Measurements from ENCODE around the gene RPL38. TPM values are rescaled to one million over a fixed set of nuclear protein-coding genes. Genes with fewer than 3 reads are reported as not detected.
"Not testable (repeated sequence)": the region's sequence is repeated elsewhere in the genome, so short reads cannot be mapped to it uniquely, and the experiment has no call there.

Gene RPL38
- total RNA-seq, 2 experiments from 2014 or later = 2,305 to 2,531 TPM

DNA sequence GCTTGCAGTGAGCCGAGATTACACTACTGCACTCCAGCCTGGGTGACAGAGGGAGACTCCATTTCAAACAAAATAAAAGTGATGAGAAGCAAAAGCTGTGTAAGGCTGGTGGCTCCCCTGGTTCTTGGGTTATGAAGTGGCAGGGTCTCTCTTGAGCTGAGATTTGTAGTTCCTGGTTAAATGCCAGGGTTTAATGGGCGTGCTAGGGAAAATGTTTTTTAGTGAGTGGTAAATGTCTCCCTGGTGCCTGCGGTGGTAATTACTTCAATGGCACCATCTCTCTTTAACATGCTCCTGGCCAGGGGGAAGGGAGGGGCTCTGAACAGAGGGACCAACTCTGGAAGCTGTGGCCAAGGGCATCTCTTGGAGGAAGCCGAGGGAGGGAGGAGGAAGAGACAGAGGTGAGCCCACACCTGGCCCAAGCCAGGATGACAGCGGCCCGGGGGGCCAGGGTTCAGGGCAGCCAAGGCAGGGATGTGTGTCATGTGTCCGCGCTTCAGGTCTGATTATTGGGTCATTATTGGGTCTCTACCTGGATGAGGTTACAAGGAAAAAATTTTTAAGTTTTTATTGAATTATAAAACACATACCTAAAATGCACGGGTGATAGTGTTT is 17.8 kb upstream of the RPL38 start:
- H3K27me3 Mint-ChIP-seq = peaks cover 24% of the 10 kb centered on the region
- Histone ChIP-seq H3K4me1 (ENCODE audit: insufficient read depth, low read length) (no peaks in the 10 kb centered on the region), H3K9me3 (ENCODE audit: control insufficient read depth in 1 of 2, insufficient read depth in 1 of 2, low read length in 2 of 2) (no peaks in the 10 kb centered on the region), H3K27me3 (ENCODE audit: control insufficient read depth in 1 of 2, insufficient read depth in 2 of 2, low read length in 2 of 2) (no peaks in the 10 kb centered on the region), H3K27ac (ENCODE audit: low read depth in 1 of 2, low read length in 2 of 2) (no peak overlapping the region), H3K4me3 (ENCODE audit: low read length) (no peak overlapping the region), H3K36me3 (ENCODE audit: insufficient read depth, low read length) (no peaks in the 10 kb centered on the region)
- no peak for ATAC-seq (ENCODE audit: poor library complexity)
- no peak for DNase-seq
- no peak overlapping the region for H3K27ac Mint-ChIP-seq
- H3K36me3 Mint-ChIP-seq (ENCODE audit: low read depth) = no peaks in the 10 kb centered on the region
- CTCF ChIA-PET = no interaction called here
- H3K4me3 Mint-ChIP-seq = no peak overlapping the region
- POLR2A ChIA-PET = no interaction called here
- no peaks in the 10 kb centered on the region for H3K9me3 Mint-ChIP-seq
- TF ChIP-seq, protein P1, sequence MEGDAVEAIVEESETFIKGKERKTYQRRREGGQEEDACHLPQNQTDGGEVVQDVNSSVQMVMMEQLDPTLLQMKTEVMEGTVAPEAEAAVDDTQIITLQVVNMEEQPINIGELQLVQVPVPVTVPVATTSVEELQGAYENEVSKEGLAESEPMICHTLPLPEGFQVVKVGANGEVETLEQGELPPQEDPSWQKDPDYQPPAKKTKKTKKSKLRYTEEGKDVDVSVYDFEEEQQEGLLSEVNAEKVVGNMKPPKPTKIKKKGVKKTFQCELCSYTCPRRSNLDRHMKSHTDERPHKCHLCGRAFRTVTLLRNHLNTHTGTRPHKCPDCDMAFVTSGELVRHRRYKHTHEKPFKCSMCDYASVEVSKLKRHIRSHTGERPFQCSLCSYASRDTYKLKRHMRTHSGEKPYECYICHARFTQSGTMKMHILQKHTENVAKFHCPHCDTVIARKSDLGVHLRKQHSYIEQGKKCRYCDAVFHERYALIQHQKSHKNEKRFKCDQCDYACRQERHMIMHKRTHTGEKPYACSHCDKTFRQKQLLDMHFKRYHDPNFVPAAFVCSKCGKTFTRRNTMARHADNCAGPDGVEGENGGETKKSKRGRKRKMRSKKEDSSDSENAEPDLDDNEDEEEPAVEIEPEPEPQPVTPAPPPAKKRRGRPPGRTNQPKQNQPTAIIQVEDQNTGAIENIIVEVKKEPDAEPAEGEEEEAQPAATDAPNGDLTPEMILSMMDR (IDR thresholded peaks at IDR 0.05) = no peak
- no peaks in the 10 kb centered on the region for H3K4me1 Mint-ChIP-seq (ENCODE audit: low read depth)
- intact Hi-C loops (cut with DNase I, micrococcal nuclease) = no loop called here

- no peaks in the 10 kb centered on the region for H3K4me1 ChIP-seq (ENCODE audit: insufficient read depth, low read length)
- H3K36me3 Mint-ChIP-seq (ENCODE audit: low read depth) = no peaks in the 10 kb centered on the region
- H3K27me3 ChIP-seq (ENCODE audit: control insufficient read depth in 1 of 2, insufficient read depth in 2 of 2, low read length in 2 of 2) = no peaks in the 10 kb centered on the region
- no peak overlapping the region for H3K4me3 ChIP-seq (ENCODE audit: low read length)
- no peaks in the 10 kb centered on the region for H3K9me3 ChIP-seq (ENCODE audit: control insufficient read depth in 1 of 2, insufficient read depth in 1 of 2, low read length in 2 of 2)
- no peak overlapping the region for H3K4me3 Mint-ChIP-seq
- no peaks in the 10 kb centered on the region for H3K36me3 ChIP-seq (ENCODE audit: insufficient read depth, low read length)
- ChIA-PET POLR2A (no interaction called here), CTCF (no interaction called here)
- H3K27me3 Mint-ChIP-seq = peaks cover 19% of the 10 kb centered on the region
- ATAC-seq (ENCODE audit: poor library complexity) (no peak), DNase-seq (no peak)
- TF ChIP-seq, protein P1 (IDR thresholded peaks at IDR 0.05) = no peak
- no peaks in the 10 kb centered on the region for H3K9me3 Mint-ChIP-seq
- intact Hi-C loops (cut with DNase I, micrococcal nuclease) = no loop called here
- no peak overlapping the region for H3K27ac ChIP-seq (ENCODE audit: low read depth in 1 of 2, low read length in 2 of 2)
- no peak overlapping the region for H3K27ac Mint-ChIP-seq
- H3K4me1 Mint-ChIP-seq (ENCODE audit: low read depth) = no peaks in the 10 kb centered on the region
These were observed 17.0 kb upstream of the RPL38 start for GRCh38 chr17:74186498-74186897.

DNA sequence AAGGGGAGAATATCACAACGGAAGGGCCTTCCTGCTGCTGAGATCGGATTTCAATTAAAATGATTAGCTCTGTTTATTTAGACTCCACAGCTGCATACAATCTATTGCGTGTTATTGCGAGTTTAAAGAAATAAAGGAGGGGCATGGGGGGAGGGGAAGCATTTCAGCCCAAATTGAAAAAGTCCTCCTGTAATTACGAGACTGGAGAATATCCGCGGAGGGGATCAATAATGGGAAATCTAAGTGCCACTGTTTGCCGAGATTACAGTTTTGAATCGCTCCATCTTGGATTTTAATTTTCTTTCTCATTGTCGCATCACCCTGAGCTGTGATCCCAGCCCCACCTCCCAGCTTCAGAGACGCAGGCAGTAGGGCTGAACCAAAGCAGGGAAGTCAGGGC is 15.7 kb upstream of the RPL38 start:
- H3K36me3 ChIP-seq (ENCODE audit: insufficient read depth, low read length) = no peaks in the 10 kb centered on the region
- no peak overlapping the region for H3K27ac ChIP-seq (ENCODE audit: low read depth in 1 of 2, low read length in 2 of 2)
- POLR2A ChIA-PET = no interaction called here
- no peak overlapping the region for H3K4me3 ChIP-seq (ENCODE audit: low read length)
- Mint-ChIP-seq H3K9me3 (no peaks in the 10 kb centered on the region), H3K36me3 (ENCODE audit: low read depth) (no peaks in the 10 kb centered on the region), H3K4me3 (no peak overlapping the region), H3K27ac (no peak overlapping the region), H3K4me1 (ENCODE audit: low read depth) (no peaks in the 10 kb centered on the region), H3K27me3 (peaks cover 15% of the 10 kb centered on the region)
- no peak for DNase-seq
- TF ChIP-seq, protein P1 (IDR thresholded peaks at IDR 0.05) = no peak
- no peaks in the 10 kb centered on the region for H3K4me1 ChIP-seq (ENCODE audit: insufficient read depth, low read length)
- CTCF ChIA-PET = no interaction called here
- no peaks in the 10 kb centered on the region for H3K27me3 ChIP-seq (ENCODE audit: control insufficient read depth in 1 of 2, insufficient read depth in 2 of 2, low read length in 2 of 2)
- no peak for ATAC-seq (ENCODE audit: poor library complexity)
- intact Hi-C loops (cut with DNase I, micrococcal nuclease) = no loop called here
- H3K9me3 ChIP-seq (ENCODE audit: control insufficient read depth in 1 of 2, insufficient read depth in 1 of 2, low read length in 2 of 2) = no peaks in the 10 kb centered on the region

DNA sequence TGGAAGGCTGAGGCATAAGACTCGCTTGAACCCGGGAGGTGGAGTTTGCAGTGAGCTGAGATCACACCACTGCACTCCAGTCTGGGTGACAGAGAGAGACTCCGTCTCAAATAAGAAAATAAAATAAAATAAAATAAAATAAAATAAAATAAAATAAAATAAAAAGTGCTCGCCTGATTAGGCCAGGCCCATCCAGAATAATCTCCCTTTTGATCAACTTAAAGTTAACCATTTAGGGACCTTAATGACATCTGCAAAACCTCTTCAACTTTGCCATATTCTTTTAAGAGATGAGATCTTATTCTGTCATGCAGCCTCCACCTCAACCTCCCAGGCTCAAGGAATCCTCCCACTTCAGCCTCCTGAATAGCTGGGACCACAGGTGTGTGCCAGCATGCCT is 14.8 kb upstream of the RPL38 start:
- H3K27ac ChIP-seq (ENCODE audit: low read depth in 1 of 2, low read length in 2 of 2); ATAC-seq (ENCODE audit: poor library complexity); intact Hi-C loops (cut with DNase I, micrococcal nuclease); H3K9me3 Mint-ChIP-seq; H3K36me3 Mint-ChIP-seq (ENCODE audit: low read depth); H3K4me1 Mint-ChIP-seq (ENCODE audit: low read depth); POLR2A ChIA-PET; H3K9me3 ChIP-seq (ENCODE audit: control insufficient read depth in 1 of 2, insufficient read depth in 1 of 2, low read length in 2 of 2); H3K4me3 Mint-ChIP-seq; H3K27me3 ChIP-seq (ENCODE audit: control insufficient read depth in 1 of 2, insufficient read depth in 2 of 2, low read length in 2 of 2); H3K4me1 ChIP-seq (ENCODE audit: insufficient read depth, low read length); H3K4me3 ChIP-seq (ENCODE audit: low read length); H3K27ac Mint-ChIP-seq; H3K36me3 ChIP-seq (ENCODE audit: insufficient read depth, low read length): not testable (repeated sequence)
- peak in 1 of 14 experiments; percentile 5 for DNase-seq
- CTCF ChIA-PET = interaction anchor here (0.5 to 1.8 kb wide), 2 partner anchors 11 to 43 kb away, joined by 5 to 6 read pairs; no protein-coding TSS in a partner anchor
- peaks cover 14% of the 10 kb centered on the region for H3K27me3 Mint-ChIP-seq

All from CD4-positive, alpha-beta T cell (primary cell).